GM18499 (cell line): ENCODE results near the gene TRIM69.
"Not testable (repeated sequence)": the region's sequence is repeated elsewhere in the genome, so short reads cannot be mapped to it uniquely, and the experiment has no call there.

Experiments used
- ATAC-seq: cut with Tn5 transposase; IDR thresholded peaks from one replicate; pipeline ENCODE4 v1.9.1; 2021; ENCODE audit warnings: moderate number of reproducible peaks; ENCODE audit not compliant: insufficient read depth, unreplicated experiment

TRIM69 gene

GRCh38 chr15:44715797-44716334, 20.5 kb upstream of the TRIM69 start:
- ATAC-seq = no peak

DNA sequence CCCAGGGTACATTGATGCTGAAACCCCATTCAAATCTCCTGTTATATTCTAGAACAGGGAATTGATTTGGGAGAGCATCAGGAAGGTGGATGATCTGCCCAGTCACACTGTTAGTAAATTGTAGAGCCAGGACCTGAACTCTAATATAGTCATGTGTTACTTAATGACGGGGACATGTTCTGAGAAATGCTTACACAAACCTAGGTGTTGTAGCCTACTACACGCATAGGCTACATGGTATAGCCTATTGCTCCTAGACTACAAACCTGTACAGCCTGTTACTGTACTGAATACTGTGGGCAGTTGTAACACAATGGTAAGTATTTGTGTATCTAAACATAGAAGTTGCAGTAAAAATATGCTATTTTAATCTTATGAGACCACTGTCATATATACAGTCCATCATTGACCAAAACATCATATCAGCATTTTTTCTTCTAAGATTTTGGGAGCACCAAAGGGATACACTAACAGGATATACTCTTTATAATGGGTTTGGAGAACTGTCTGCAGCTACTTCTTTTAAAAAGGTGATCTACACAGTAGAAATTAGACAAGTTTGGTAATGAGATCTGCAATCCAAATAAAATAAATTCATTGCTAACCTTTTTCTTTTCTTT, 19.2 kb upstream of the TRIM69 start:
- ATAC-seq = no peak

GRCh38 chr15:44718180-44718926, 18.0 kb upstream of the TRIM69 start:
- ATAC-seq = no peak

- no peak for ATAC-seq
These were observed 17.4 kb upstream of the TRIM69 start for GRCh38 chr15:44718927-44719292.

DNA sequence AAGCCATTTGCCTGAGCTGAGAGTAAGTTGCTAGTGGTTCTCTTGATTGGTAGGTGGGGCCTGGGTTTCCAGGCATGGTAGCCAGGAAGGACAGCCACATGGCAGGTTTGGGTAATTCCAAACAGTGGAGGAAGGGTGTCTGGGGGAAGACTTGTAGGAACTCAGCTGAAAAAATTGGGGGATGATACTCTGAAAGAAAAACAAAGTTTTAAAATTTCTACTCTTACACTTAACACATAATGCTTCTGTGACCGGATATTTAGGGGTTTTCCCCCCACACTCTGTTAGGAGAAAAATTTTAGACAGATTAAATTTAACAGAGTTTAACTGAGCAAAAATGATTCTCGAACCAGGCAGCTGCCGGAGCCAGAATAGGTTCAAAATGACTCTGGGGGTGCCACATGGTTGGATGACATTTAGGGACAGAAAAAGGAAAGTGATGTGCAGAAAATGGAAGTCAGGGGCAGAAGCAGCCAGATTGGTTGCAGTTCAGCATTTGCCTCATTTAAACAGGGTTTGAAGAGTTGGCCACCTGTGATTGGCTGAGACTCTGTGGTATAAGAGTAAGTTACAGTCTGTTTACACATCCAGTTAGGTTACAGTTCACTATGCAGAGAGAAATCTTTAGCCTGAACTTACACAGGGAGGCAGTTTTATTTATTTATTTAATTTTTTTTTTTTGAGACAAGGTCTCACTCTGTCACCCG, 16.9 kb upstream of the TRIM69 start:
- ATAC-seq = peak; percentile 26

- ATAC-seq = not testable (repeated sequence)
These were observed 16.3 kb upstream of the TRIM69 start for GRCh38 chr15:44720000-44720435.

DNA sequence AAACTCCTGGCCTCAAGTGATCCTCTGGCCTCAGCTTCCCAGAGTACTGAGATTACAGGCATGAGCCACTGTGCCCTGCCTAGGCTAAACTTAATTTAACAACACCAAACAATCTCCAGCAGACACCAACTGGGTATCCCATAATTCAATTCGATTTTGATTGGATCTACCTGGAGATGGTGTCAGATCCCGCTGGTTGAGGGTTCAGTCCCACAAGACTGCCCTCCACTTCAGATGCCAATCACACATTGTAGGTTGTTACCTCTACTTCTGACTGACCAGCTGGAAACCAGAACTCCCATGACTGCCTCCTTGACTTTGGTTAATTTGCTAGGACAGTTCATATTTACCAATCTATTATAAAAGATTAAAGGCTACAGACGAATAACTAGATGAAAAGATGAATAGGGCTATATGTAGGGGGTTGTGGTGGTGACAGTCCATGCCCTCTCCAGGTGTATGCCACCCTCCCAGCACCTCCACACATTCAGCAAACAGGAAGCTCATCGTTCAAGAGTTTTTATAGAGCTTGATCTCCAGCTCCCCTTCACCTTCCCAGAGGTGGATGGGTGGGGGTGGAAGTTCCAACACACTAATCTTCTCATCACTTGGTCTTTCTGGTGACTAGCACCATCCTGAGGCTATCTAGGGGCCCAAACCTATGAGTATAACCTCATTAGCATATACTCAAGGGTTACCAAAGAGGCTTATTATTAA, 15.7 kb upstream of the TRIM69 start:
- no peak for ATAC-seq

DNA sequence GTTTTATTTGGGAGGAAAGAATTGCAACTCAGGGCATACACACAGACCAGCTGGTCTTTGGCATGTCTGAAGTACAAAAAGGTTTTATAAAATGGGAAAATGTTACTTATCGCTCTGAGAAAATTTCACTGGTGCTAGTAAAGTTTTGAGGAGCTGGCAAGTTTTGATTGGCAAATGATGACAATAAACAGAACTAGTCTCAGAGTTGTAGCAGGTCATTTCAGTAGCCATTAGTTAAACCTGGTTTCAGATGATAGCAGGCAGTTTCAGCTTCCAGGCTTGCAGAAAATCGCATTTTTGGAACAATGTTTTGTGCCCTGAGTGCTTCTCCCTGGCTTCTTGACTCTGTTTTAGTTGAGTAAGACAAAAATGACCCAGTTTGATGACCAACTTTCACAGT, 14.3 kb upstream of the TRIM69 start:
- no peak for ATAC-seq

DNA sequence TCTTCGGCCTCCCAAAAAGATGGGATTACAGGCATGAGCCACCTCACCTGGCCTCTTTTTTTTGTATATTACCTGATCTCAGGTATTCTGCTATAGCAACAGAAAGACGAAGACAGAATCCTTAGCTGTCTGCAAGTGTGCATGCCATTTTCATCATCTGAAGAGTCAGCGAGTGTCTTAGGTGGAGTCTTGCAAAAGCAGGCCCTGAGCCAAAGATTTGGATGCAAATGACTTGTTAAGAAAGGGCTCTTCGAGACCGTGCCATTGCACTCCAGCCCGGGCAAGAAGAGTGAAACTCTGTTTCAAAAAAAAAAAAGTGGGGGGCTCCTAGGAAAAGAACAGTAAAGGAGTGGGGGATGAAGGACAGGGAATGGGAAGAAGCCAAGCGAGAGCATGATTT, 10.2 kb upstream of the TRIM69 start:
- ATAC-seq = no peak

GRCh38 chr15:44726568-44727484, 9.5 kb upstream of the TRIM69 start:
- peak; percentile 41 for ATAC-seq

DNA sequence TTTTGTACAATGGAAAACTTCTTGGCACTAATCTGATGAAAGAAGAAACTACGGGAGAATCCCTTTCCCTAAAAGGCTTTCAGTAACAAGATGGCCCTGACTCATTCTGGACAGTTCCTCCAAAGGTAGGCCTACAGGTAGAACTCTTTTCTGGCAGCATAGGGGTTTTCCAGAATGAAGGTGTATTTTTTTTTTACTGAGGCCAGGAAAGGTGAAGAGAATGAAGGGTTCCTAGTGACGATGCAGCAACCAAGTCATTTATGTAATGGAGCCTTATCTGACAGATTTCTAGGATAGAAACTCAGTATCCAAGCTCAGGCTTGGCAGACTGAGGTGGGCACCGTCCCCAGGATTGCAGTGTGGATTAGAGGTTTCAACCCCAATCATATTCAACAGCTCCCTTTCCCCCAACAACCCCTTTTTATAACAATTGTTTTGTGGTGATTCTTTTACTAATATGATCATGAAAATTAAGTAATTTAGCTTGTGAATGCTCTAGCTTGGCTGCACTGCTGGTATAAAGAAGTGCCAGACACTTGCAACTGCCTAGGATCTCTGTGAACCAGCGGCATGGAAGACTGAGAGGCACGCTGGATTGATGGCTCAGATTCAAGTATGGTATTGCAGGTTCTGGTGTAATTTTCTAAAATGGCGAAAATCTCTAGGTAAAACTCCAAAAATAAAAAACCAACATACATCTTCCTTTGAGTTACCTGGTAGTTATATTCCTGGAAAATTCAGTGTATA, 8.7 kb upstream of the TRIM69 start:
- ATAC-seq = no peak

GRCh38 chr15:44728232-44728575, 8.1 kb upstream of the TRIM69 start:
- ATAC-seq = not testable (repeated sequence)

- peak; percentile 52 for ATAC-seq
These were observed 7.5 kb upstream of the TRIM69 start for GRCh38 chr15:44728576-44729407.

GRCh38 chr15:44729408-44730127, 6.8 kb upstream of the TRIM69 start:
- no peak for ATAC-seq

- no peak for ATAC-seq
These were observed 1.4 kb upstream of the TRIM69 start for GRCh38 chr15:44734839-44735481.

DNA sequence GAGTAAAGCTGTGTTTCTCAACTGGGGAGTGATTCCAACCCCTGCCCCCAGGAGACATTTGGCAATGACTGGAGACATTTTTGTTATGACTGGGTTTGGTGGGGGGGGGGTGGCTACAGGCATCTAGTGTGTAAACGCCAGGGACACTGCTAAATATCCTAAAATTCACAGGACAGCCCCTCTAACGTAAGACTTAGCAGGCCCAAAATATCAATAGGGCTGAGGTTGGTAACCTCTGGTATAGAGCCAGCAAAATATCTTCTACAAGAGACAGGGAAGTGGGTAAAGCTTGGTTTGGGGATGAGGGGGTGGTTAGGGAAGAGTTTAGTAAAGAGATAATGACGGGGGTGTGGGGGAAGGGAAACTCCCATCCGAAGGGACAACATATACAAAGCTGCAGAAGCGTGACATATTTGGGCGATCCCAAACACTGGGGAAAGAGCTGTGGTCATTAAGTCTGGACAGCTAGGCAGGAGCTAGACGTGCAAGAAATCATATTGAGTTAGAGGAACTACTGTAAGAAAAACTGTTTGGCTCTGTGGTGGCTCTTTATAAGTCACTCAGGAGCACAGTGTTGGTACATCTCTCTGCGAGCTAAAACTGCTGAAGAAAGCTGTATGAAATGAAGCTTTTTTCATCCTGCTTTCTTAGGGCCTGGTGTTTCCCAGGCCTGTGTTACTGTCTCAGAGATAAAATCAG, 697 bp upstream of the TRIM69 start:
- ATAC-seq = no peak
